HepG2 (cell line): Measurements from ENCODE around the gene GPRIN1. TPM values are rescaled to one million over a fixed set of nuclear protein-coding genes. Genes with fewer than 3 reads are reported as not detected.

Experiments used
- AGO1 ChIP-seq: fragments of 200-400 bp; formaldehyde crosslinking; IDR thresholded peaks from 2 replicates; pipeline ENCODE4 v1.6.1; 2017; ENCODE audit warnings: mild to moderate bottlenecking, low read depth, low read length, moderate library complexity; ENCODE audit not compliant: poor library complexity, severe bottlenecking
- ASH2L ChIP-seq: fragments of 300-600, 200-600 bp; sonication (generic); IDR thresholded peaks from 2 replicates; pipeline ENCODE4 v1.7.0; 2017; ENCODE audit warnings: low read depth, mild to moderate bottlenecking, moderate library complexity, mixed read lengths, low read length; ENCODE audit not compliant: insufficient read length
- CCAR2 ChIP-seq: fragments of 200-400 bp; formaldehyde crosslinking; optimal IDR thresholded peaks from 2 replicates; pipeline ENCODE3; 2018; ENCODE audit warnings: low read depth, mild to moderate bottlenecking, low read length, moderate library complexity
- DPF2 ChIP-seq: sonication (generic); formaldehyde crosslinking; IDR thresholded peaks from 2 replicates; pipeline ENCODE4 v1.4.0; 2020; ENCODE audit warnings: mild to moderate bottlenecking, low read depth, missing genetic modification reagents, borderline replicate concordance
- HMG20B ChIP-seq: conservative IDR thresholded peaks from 2 replicates; pipeline ENCODE4 v1.6.1; 2016; ENCODE audit warnings: missing genetic modification reagents, missing compliant biosample characterization
- HNRNPK ChIP-seq: fragments of 200-400 bp; formaldehyde crosslinking; IDR thresholded peaks from 2 replicates; pipeline ENCODE4 v1.6.1; 2018; ENCODE audit warnings: low read length, low read depth, moderate library complexity, mild to moderate bottlenecking; ENCODE audit not compliant: poor library complexity, severe bottlenecking
- HNRNPLL ChIP-seq: fragments of 200-400 bp; formaldehyde crosslinking; IDR thresholded peaks from 2 replicates; pipeline ENCODE4 v1.6.1; 2017; ENCODE audit warnings: mild to moderate bottlenecking, low read depth, low read length; ENCODE audit not compliant: poor library complexity, severe bottlenecking
- IKZF4 ChIP-seq: sonication (generic); formaldehyde crosslinking; IDR thresholded peaks from 2 replicates; pipeline ENCODE4 v1.5.1; 2020; ENCODE audit warnings: borderline replicate concordance, mild to moderate bottlenecking, low read depth, missing genetic modification reagents; ENCODE audit errors: not compliant biosample characterization
- KAT2B ChIP-seq: fragments of 150-350 bp; IDR thresholded peaks from 2 replicates; pipeline ENCODE4 v1.6.1; 2014; ENCODE audit warnings: low read depth, low read length, borderline replicate concordance
- KDM4B ChIP-seq: sonication (generic); formaldehyde crosslinking; IDR thresholded peaks from 2 replicates; pipeline ENCODE4 v1.4.0; 2020; ENCODE audit warnings: missing genetic modification reagents
- KLF9 ChIP-seq: IDR thresholded peaks from 2 replicates; pipeline ENCODE4 v1.6.1; 2016; ENCODE audit warnings: low read depth
- MBNL3 ChIP-seq: fragments of 250-450 bp; sonication (Bioruptor Pico); conservative IDR thresholded peaks from 2 replicates; pipeline ENCODE4 v1.8.0; 2022; ENCODE audit warnings: mild to moderate bottlenecking, inconsistent platforms
- MZF1 ChIP-seq: sonication (generic); formaldehyde crosslinking; IDR thresholded peaks from 2 replicates; pipeline ENCODE4 v1.8.1; 2023; ENCODE audit warnings: mild to moderate bottlenecking, missing genetic modification reagents, borderline replicate concordance
- NCOR1 ChIP-seq: fragments of 200-600 bp; sonication (generic); IDR thresholded peaks from 2 replicates; pipeline ENCODE4 v1.7.0; 2017; ENCODE audit warnings: antibody characterized with exemption, low read length, borderline replicate concordance
- NR2F2 ChIP-seq: IDR thresholded peaks from 2 replicates; pipeline ENCODE4 v1.6.1; 2012; ENCODE audit warnings: low read depth, inconsistent platforms, borderline replicate concordance
- PAX8 ChIP-seq: sonication (generic); formaldehyde crosslinking; IDR thresholded peaks from 2 replicates; pipeline ENCODE4 v1.8.0; 2022; ENCODE audit warnings: mild to moderate bottlenecking, missing genetic modification reagents, borderline replicate concordance
- PHF21A ChIP-seq: sonication (generic); formaldehyde crosslinking; IDR thresholded peaks from 2 replicates; pipeline ENCODE4 v1.5.0; 2020; ENCODE audit warnings: mild to moderate bottlenecking, missing genetic modification reagents
- RFXAP ChIP-seq: sonication (generic); formaldehyde crosslinking; IDR thresholded peaks from 2 replicates; pipeline ENCODE4 v1.4.0; 2020; ENCODE audit warnings: missing genetic modification reagents, borderline replicate concordance
- TGIF2 ChIP-seq: IDR thresholded peaks from 2 replicates; pipeline ENCODE4 v1.6.1; 2016; ENCODE audit warnings: control low read depth, missing compliant biosample characterization
- ZMYM4 ChIP-seq: sonication (generic); formaldehyde crosslinking; IDR thresholded peaks from 2 replicates; pipeline ENCODE4 v1.8.1; 2023; ENCODE audit warnings: mild to moderate bottlenecking, missing genetic modification reagents
- ZNF382 ChIP-seq: sonication (generic); formaldehyde crosslinking; IDR thresholded peaks from 2 replicates; pipeline ENCODE4 v1.5.0; 2020; ENCODE audit warnings: missing genetic modification reagents, mild to moderate bottlenecking, borderline replicate concordance
- ZNF441 ChIP-seq: sonication (generic); formaldehyde crosslinking; IDR thresholded peaks from 2 replicates; pipeline ENCODE4 v1.7.0; 2021; ENCODE audit warnings: missing genetic modification reagents, borderline replicate concordance
- ZNF446 ChIP-seq: sonication (generic); formaldehyde crosslinking; IDR thresholded peaks from 2 replicates; pipeline ENCODE4 v1.5.0; 2020; ENCODE audit warnings: mild to moderate bottlenecking, missing genetic modification reagents
- ZNF550 ChIP-seq: sonication (generic); formaldehyde crosslinking; IDR thresholded peaks from 2 replicates; pipeline ENCODE4 v1.4.0; 2020; ENCODE audit warnings: mild to moderate bottlenecking, missing genetic modification reagents, borderline replicate concordance
- ZNF605 ChIP-seq: sonication (generic); formaldehyde crosslinking; IDR thresholded peaks from 2 replicates; pipeline ENCODE4 v1.8.0; 2022; ENCODE audit warnings: mild to moderate bottlenecking, missing genetic modification reagents
- polyA plus RNA-seq, 8 experiments: library from polyadenylated mRNA; depleted of rRNA in 3 of 8; stranded (reverse) in 7 of 8; unstranded in 1 of 8; fragments of >200 nt; fragmentation: Illumina TruSeq in 4 of 8; extraction: Trizol in 4 of 8; gene quantifications; 2 replicates each; pipeline versions ENCODE4 v1.2.1 to v1.2.3, GENCODE V29; 2011 to 2016; ENCODE audit warnings: low read depth in 4 of 8, missing spikeins in 1 of 8, mixed read lengths in 1 of 8; ENCODE audit not compliant: insufficient read depth in 1 of 8
- total RNA-seq, 5 experiments: library from RNA; depleted of rRNA; stranded (reverse); fragments of >200 nt; fragmentation: Illumina TruSeq; extraction: Trizol; gene quantifications; 2 replicates each; pipeline ENCODE4 v1.2.3, GENCODE V29; 2016; ENCODE audit warnings: low read depth in 1 of 5
- TF ChIP-seq, protein P1 (sequence below): sonication (generic); formaldehyde crosslinking; IDR thresholded peaks from 2 replicates; pipeline ENCODE4 v1.4.0; 2020; ENCODE audit warnings: mild to moderate bottlenecking, missing genetic modification reagents, borderline replicate concordance
- TF ChIP-seq, protein P2 (sequence below): sonication (generic); formaldehyde crosslinking; IDR thresholded peaks from 2 replicates; pipeline ENCODE4 v1.4.0; 2020; ENCODE audit warnings: missing genetic modification reagents, mild to moderate bottlenecking, borderline replicate concordance

Gene GPRIN1
- total and polyA plus RNA-seq, 2 of the 13 experiments (the other 11 are each of a cell fraction or from before 2014, with no cell fraction given), result 0.32 to 2.0 TPM

DNA sequence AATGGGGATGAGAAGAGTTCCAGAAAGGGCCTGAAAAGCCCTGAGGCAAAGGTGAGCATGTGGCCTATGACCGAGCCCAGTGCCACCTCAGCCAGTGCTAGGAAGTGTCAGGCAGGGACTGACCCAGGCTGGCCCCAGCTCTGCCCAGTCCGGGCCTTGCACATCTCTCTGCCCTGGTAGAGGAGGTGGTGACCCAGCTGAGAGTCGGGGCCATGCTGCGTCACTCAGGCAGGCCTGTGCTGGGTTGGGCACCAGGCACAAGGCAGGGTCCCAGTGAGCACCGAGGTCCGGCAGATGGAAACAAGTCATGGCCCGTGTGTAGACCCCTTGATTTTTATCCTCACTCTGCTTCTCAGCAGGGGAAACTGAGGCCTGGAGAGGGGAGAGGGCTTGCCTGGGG lies 60.1 kb downstream of the GPRIN1 start (continued):
- TF ChIP-seq KAT2B (no peak), AGO1 (no peak), MBNL3 (no peak), NR2F2 (no peak), TGIF2 (CRISPR knock-in tag) (0 out of 2 replicates have a peak, but pooled peaks have one; percentile 26), CCAR2 (no peak), HNRNPK (no peak), RFXAP (CRISPR knock-in tag) (no peak), ZNF441 (CRISPR knock-in tag) (no peak), ZNF605 (CRISPR knock-in tag) (no peak), ZNF446 (CRISPR knock-in tag) (no peak), KDM4B (CRISPR knock-in tag) (no peak), KLF9 (CRISPR knock-in tag) (no peak), PHF21A (no peak), DPF2 (CRISPR knock-in tag) (no peak), HMG20B (CRISPR knock-in tag) (no peak), MZF1 (CRISPR knock-in tag) (no peak), HNRNPLL (peak; percentile 17), ZNF550 (CRISPR knock-in tag) (no peak), ZMYM4 (CRISPR knock-in tag) (no peak), ZNF382 (CRISPR knock-in tag) (no peak), IKZF4 (CRISPR knock-in tag) (no peak), PAX8 (CRISPR knock-in tag) (no peak), ASH2L (no peak), NCOR1 (no peak)
- TF ChIP-seq, protein P1, sequence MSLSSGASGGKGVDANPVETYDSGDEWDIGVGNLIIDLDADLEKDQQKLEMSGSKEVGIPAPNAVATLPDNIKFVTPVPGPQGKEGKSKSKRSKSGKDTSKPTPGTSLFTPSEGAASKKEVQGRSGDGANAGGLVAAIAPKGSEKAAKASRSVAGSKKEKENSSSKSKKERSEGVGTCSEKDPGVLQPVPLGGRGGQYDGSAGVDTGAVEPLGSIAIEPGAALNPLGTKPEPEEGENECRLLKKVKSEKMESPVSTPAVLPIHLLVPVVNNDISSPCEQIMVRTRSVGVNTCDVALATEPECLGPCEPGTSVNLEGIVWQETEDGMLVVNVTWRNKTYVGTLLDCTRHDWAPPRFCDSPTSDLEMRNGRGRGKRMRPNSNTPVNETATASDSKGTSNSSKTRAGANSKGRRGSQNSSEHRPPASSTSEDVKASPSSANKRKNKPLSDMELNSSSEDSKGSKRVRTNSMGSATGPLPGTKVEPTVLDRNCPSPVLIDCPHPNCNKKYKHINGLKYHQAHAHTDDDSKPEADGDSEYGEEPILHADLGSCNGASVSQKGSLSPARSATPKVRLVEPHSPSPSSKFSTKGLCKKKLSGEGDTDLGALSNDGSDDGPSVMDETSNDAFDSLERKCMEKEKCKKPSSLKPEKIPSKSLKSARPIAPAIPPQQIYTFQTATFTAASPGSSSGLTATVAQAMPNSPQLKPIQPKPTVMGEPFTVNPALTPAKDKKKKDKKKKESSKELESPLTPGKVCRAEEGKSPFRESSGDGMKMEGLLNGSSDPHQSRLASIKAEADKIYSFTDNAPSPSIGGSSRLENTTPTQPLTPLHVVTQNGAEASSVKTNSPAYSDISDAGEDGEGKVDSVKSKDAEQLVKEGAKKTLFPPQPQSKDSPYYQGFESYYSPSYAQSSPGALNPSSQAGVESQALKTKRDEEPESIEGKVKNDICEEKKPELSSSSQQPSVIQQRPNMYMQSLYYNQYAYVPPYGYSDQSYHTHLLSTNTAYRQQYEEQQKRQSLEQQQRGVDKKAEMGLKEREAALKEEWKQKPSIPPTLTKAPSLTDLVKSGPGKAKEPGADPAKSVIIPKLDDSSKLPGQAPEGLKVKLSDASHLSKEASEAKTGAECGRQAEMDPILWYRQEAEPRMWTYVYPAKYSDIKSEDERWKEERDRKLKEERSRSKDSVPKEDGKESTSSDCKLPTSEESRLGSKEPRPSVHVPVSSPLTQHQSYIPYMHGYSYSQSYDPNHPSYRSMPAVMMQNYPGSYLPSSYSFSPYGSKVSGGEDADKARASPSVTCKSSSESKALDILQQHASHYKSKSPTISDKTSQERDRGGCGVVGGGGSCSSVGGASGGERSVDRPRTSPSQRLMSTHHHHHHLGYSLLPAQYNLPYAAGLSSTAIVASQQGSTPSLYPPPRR (CRISPR knock-in tag), result 0 out of 2 replicates have a peak, but pooled peaks have one; percentile 30
- TF ChIP-seq, protein P2, sequence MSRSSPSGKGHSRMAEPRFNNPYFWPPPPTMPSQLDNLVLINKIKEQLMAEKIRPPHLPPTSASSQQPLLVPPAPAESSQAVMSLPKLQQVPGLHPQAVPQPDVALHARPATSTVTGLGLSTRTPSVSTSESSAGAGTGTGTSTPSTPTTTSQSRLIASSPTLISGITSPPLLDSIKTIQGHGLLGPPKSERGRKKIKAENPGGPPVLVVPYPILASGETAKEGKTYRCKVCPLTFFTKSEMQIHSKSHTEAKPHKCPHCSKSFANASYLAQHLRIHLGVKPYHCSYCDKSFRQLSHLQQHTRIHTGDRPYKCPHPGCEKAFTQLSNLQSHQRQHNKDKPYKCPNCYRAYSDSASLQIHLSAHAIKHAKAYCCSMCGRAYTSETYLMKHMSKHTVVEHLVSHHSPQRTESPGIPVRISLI (CRISPR knock-in tag), result no peak
